Trophoblast cell (in vitro differentiated cells and primary cell): Measurements from ENCODE around the gene CD93.

ENCODE experiments used
- DNase-seq, 2 donors: peaks; one replicate each; pipeline ENCODE4 v3.0.0-alpha.2; 2016
- H2AFZ ChIP-seq: 2 replicates; pipeline ENCODE4 v1.6.1; 2013; ENCODE audit warnings: low read length, moderate library complexity, mild to moderate bottlenecking; ENCODE audit not compliant: insufficient read depth, poor library complexity
- H2AK5ac ChIP-seq: 2 replicates; pipeline ENCODE4 v1.6.1; 2013; ENCODE audit warnings: mild to moderate bottlenecking, low read length
- H2BK120ac ChIP-seq: 2 replicates; pipeline ENCODE4 v1.6.1; 2013; ENCODE audit warnings: low read length, mild to moderate bottlenecking, moderate library complexity; ENCODE audit not compliant: insufficient read depth, poor library complexity
- H2BK12ac ChIP-seq: 2 replicates; pipeline ENCODE4 v1.6.1; 2013; ENCODE audit warnings: mild to moderate bottlenecking, low read length, moderate library complexity
- H2BK5ac ChIP-seq: 2 replicates; pipeline ENCODE4 v1.6.1; 2013; ENCODE audit warnings: low read length, low read depth, moderate library complexity, mild to moderate bottlenecking; ENCODE audit not compliant: poor library complexity
- H3K14ac ChIP-seq: 2 replicates; pipeline ENCODE4 v1.6.1; 2013; ENCODE audit warnings: mild to moderate bottlenecking, low read length
- H3K18ac ChIP-seq: 2 replicates; pipeline ENCODE4 v1.6.1; 2013; ENCODE audit warnings: mild to moderate bottlenecking, low read length
- H3K23ac ChIP-seq: 2 replicates; pipeline ENCODE4 v1.6.1; 2013; ENCODE audit warnings: low read length
- H3K27ac ChIP-seq: 2 replicates; pipeline ENCODE4 v1.5.1; 2013; ENCODE audit warnings: low read depth, mild to moderate bottlenecking, inconsistent platforms, low read length, moderate library complexity
- H3K27me3 ChIP-seq: 2 replicates; pipeline ENCODE4 v1.6.1; 2013; ENCODE audit warnings: inconsistent platforms, mild to moderate bottlenecking, low read length, moderate library complexity; ENCODE audit not compliant: insufficient read depth
- H3K36me3 ChIP-seq, 2 experiments: 1 replicate in 1 of 2; 2 replicates in 1 of 2; pipeline ENCODE4 v1.6.1; 2013; ENCODE audit warnings: low read length in 2 of 2, mild to moderate bottlenecking in 2 of 2, moderate library complexity in 1 of 2; ENCODE audit not compliant: insufficient read depth in 2 of 2, control insufficient read depth in 1 of 2
- H3K4ac ChIP-seq: 2 replicates; pipeline ENCODE4 v1.6.1; 2013; ENCODE audit warnings: low read depth, mild to moderate bottlenecking, low read length, moderate library complexity
- H3K4me1 ChIP-seq, 2 experiments: 1 replicate in 1 of 2; 2 replicates in 1 of 2; pipeline ENCODE4 v1.6.1; 2013; ENCODE audit warnings: low read length in 2 of 2, mild to moderate bottlenecking in 2 of 2, moderate library complexity in 1 of 2; ENCODE audit not compliant: insufficient read depth in 2 of 2, control insufficient read depth in 1 of 2
- H3K4me2 ChIP-seq: 2 replicates; pipeline ENCODE4 v1.6.1; 2013; ENCODE audit warnings: inconsistent platforms, mild to moderate bottlenecking, low read length, moderate library complexity
- H3K4me3 ChIP-seq: 2 replicates; pipeline ENCODE4 v1.5.1; 2013; ENCODE audit warnings: mild to moderate bottlenecking, low read depth, low read length, inconsistent platforms
- H3K79me1 ChIP-seq: one replicate; pipeline ENCODE4 v1.6.1; 2013; ENCODE audit warnings: low read length
- H3K79me2 ChIP-seq: 2 replicates; pipeline ENCODE4 v1.6.1; 2013; ENCODE audit warnings: low read length, mild to moderate bottlenecking; ENCODE audit not compliant: control insufficient read depth, insufficient read depth, poor library complexity
- H3K9ac ChIP-seq: 2 replicates; pipeline ENCODE4 v1.6.1; 2013; ENCODE audit warnings: mild to moderate bottlenecking, low read length
- H3K9me3 ChIP-seq: 2 replicates; pipeline ENCODE4 v1.6.1; 2013; ENCODE audit warnings: low read depth, mild to moderate bottlenecking, control low read depth, inconsistent platforms, low read length; ENCODE audit not compliant: insufficient read depth
- H4K12ac ChIP-seq: 2 replicates; pipeline ENCODE4 v1.6.1; 2013; ENCODE audit warnings: low read depth, mild to moderate bottlenecking, low read length, moderate library complexity
- H4K8ac ChIP-seq: 2 replicates; pipeline ENCODE4 v1.6.1; 2013; ENCODE audit warnings: low read depth, mild to moderate bottlenecking, low read length, moderate library complexity
- H4K91ac ChIP-seq: one replicate; pipeline ENCODE4 v1.6.1; 2013; ENCODE audit warnings: low read depth, mild to moderate bottlenecking, low read length, moderate library complexity
- WGBS: extraction: QIAGEN DNeasy Blood & Tissue Kit; methylation state at CpG from one replicate; pipeline ENCODE4 v1.1.7; 2013; ENCODE audit warnings: missing lambda C conversion rate; ENCODE audit not compliant: insufficient read length, insufficient coverage; ENCODE audit errors: extremely low coverage; 5-methylcytosine and 5-hydroxymethylcytosine counted together

The CD93 gene

GRCh38 chr20:23111944-23112342 lies 25.8 kb upstream of the CD93 start:
- Histone ChIP-seq H3K27me3 (no peaks in the 10 kb centered on the region), H4K91ac (no peak overlapping the region), H2BK12ac (no peak overlapping the region), H4K8ac (no peak overlapping the region), H3K9ac (no peak overlapping the region), H2BK5ac (no peak overlapping the region), H3K79me1 (no peaks in the 10 kb centered on the region), H3K23ac (no peak overlapping the region), H3K9me3 (no peaks in the 10 kb centered on the region), H2AK5ac (no peak overlapping the region), H3K27ac (no peak overlapping the region), H3K4me3 (no peak overlapping the region), H3K14ac (no peak overlapping the region), H3K36me3 (no peaks in the 10 kb centered on the region), H3K4me2 (no peak overlapping the region), H4K12ac (no peak overlapping the region), H3K18ac (no peak overlapping the region), H2BK120ac (no peak overlapping the region), H2AFZ (no peak overlapping the region), H3K4me1 (no peaks in the 10 kb centered on the region), H3K4ac (no peak overlapping the region), H3K79me2 (no peaks in the 10 kb centered on the region)
- DNase-seq, result no peak
- WGBS, result no CpG with 5 or more reads among the region's 9 CpGs

- no peak overlapping the region for H3K18ac ChIP-seq
- no peak overlapping the region for H3K14ac ChIP-seq
- no peak overlapping the region for H4K8ac ChIP-seq
- no peaks in the 10 kb centered on the region for H3K79me1 ChIP-seq
- no peak overlapping the region for H3K27ac ChIP-seq
- H3K4ac ChIP-seq, result no peak overlapping the region
- no peak for DNase-seq
- H2AFZ ChIP-seq, result no peak overlapping the region
- H3K79me2 ChIP-seq, result no peaks in the 10 kb centered on the region
- H4K12ac ChIP-seq, result no peak overlapping the region
- no peaks in the 10 kb centered on the region for H3K4me1 ChIP-seq
- no peak overlapping the region for H2BK5ac ChIP-seq
- H2BK12ac ChIP-seq, result no peak overlapping the region
- no peak overlapping the region for H2BK120ac ChIP-seq
- no peak overlapping the region for H3K4me3 ChIP-seq
- no CpG with 5 or more reads among the region's 16 CpGs for WGBS
- H3K9ac ChIP-seq, result no peak overlapping the region
- H3K4me2 ChIP-seq, result no peak overlapping the region
- no peak overlapping the region for H4K91ac ChIP-seq
- H3K9me3 ChIP-seq, result no peaks in the 10 kb centered on the region
- no peak overlapping the region for H2AK5ac ChIP-seq
- no peaks in the 10 kb centered on the region for H3K27me3 ChIP-seq
- H3K23ac ChIP-seq, result no peak overlapping the region
- H3K36me3 ChIP-seq, result no peaks in the 10 kb centered on the region
These were observed 25.3 kb upstream of the CD93 start for GRCh38 chr20:23111307-23111943.

GRCh38 chr20:23108871-23109270 lies 22.7 kb upstream of the CD93 start:
- H2AK5ac ChIP-seq, result no peak overlapping the region
- H3K36me3 ChIP-seq, result no peaks in the 10 kb centered on the region
- no peak overlapping the region for H3K4me3 ChIP-seq
- H2BK120ac ChIP-seq, result no peak overlapping the region
- H2BK12ac ChIP-seq, result no peak overlapping the region
- H3K4me2 ChIP-seq, result no peak overlapping the region
- H3K23ac ChIP-seq, result no peak overlapping the region
- no peaks in the 10 kb centered on the region for H3K27me3 ChIP-seq
- WGBS, result no CpG with 5 or more reads among the region's 3 CpGs
- H3K79me1 ChIP-seq, result no peaks in the 10 kb centered on the region
- H3K9me3 ChIP-seq, result no peaks in the 10 kb centered on the region
- H3K79me2 ChIP-seq, result no peaks in the 10 kb centered on the region
- H2BK5ac ChIP-seq, result no peak overlapping the region
- no peak overlapping the region for H3K9ac ChIP-seq
- no peak overlapping the region for H3K14ac ChIP-seq
- H3K4ac ChIP-seq, result no peak overlapping the region
- no peak overlapping the region for H4K12ac ChIP-seq
- H4K91ac ChIP-seq, result no peak overlapping the region
- H3K4me1 ChIP-seq, result no peaks in the 10 kb centered on the region
- H4K8ac ChIP-seq, result no peak overlapping the region
- no peak overlapping the region for H3K18ac ChIP-seq
- H3K27ac ChIP-seq, result no peak overlapping the region
- H2AFZ ChIP-seq, result no peak overlapping the region
- peak in 1 of 2 donors; percentile 64 for DNase-seq

- Histone ChIP-seq H3K79me2 (no peaks in the 10 kb centered on the region), H3K36me3 (no peaks in the 10 kb centered on the region), H2BK120ac (no peak overlapping the region), H4K91ac (no peak overlapping the region), H3K9me3 (no peaks in the 10 kb centered on the region), H3K14ac (no peak overlapping the region), H3K4ac (no peak overlapping the region), H2AFZ (no peak overlapping the region), H3K4me2 (no peak overlapping the region), H3K23ac (no peak overlapping the region), H2BK12ac (no peak overlapping the region), H4K12ac (no peak overlapping the region), H3K4me3 (no peak overlapping the region), H3K79me1 (no peaks in the 10 kb centered on the region), H3K4me1 (no peaks in the 10 kb centered on the region), H3K18ac (no peak overlapping the region), H3K9ac (no peak overlapping the region), H3K27ac (no peak overlapping the region), H2AK5ac (no peak overlapping the region), H4K8ac (no peak overlapping the region), H2BK5ac (no peak overlapping the region), H3K27me3 (no peaks in the 10 kb centered on the region)
- no peak for DNase-seq
- no CpG with 5 or more reads among the region's 3 CpGs for WGBS
These were observed 21.3 kb upstream of the CD93 start for GRCh38 chr20:23107466-23107865.
